HepG2 (cell line): ENCODE data around the gene RRP8. TPM values are rescaled to one million over a fixed set of nuclear protein-coding genes. Genes with fewer than 3 reads are reported as not detected.

Experiments used
- ATAC-seq: fragments of 200-7000 bp; cut with Tn5 transposase; 3 replicates; pipeline ENCODE4 v1.9.1; 2020; ENCODE audit warnings: mild to moderate bottlenecking, moderate library complexity
- BruUV-seq: library from RNA; stranded (reverse); fragments of 400-500 nt; replicated peaks from 2 replicates; lab custom pipeline; 2021; lab: Mats Ljungman, UMichigan
- CTCF ChIA-PET: fragments of 300-600 bp; formaldehyde crosslinking; extraction: SDS; loops from one replicate; lab custom pipeline; 2021; ENCODE audit warnings: low total read pairs, inconsistent platforms, low intra/inter-chr PET ratio; lab: Yijun Ruan, JAX
- POLR2A ChIA-PET: fragments of 350-600 bp; sonication (Branson Sonifier 250); formaldehyde crosslinking; loops from one replicate; lab custom pipeline; 2020; ENCODE audit warnings: antibody characterized with exemption, inconsistent platforms; lab: Yijun Ruan, JAX
- DNase-seq: peaks from one replicate; pipeline ENCODE4 v3.0.0-alpha.2; 2015; ENCODE audit warnings: low spot score
- FAIRE-seq: peaks from 3 replicates; lab custom pipeline; 2011; peaks lifted over from hg19 to GRCh38; lab: Jason Lieb, UNC
- H2AFZ ChIP-seq: one replicate; pipeline ENCODE4 v1.6.1; 2011; ENCODE audit warnings: low read length, inconsistent platforms
- H3K27ac ChIP-seq: fragments of 300-600 bp; 3 replicates; pipeline ENCODE4 v1.8.0; 2011; ENCODE audit warnings: mixed run types, mild to moderate bottlenecking, mixed read lengths, low read length, inconsistent platforms; ENCODE audit not compliant: insufficient read depth; ENCODE audit errors: extremely low read length
- H3K27me3 ChIP-seq, 2 experiments: fragments of 200-600 bp in 1 of 2; 2 replicates in 1 of 2; 3 replicates in 1 of 2; pipeline versions ENCODE4 v1.6.0 to v1.8.0; 2011; ENCODE audit warnings: low read length in 2 of 2, mild to moderate bottlenecking in 2 of 2, moderate library complexity in 2 of 2, inconsistent platforms in 1 of 2; ENCODE audit not compliant: insufficient read depth in 2 of 2, control insufficient read depth in 1 of 2
- H3K36me3 ChIP-seq, 2 experiments: fragments of 200-600 bp in 1 of 2; replicated peaks in 1 of 2; 2 replicates in 1 of 2; 3 replicates in 1 of 2; pipeline versions ENCODE4 v1.5.1 to v1.8.0; 2011; ENCODE audit warnings: low read length in 2 of 2, inconsistent platforms in 1 of 2; ENCODE audit not compliant: insufficient read depth in 2 of 2, control insufficient read depth in 1 of 2
- H3K4me1 ChIP-seq: 2 replicates; pipeline ENCODE4 v1.5.1; 2012; ENCODE audit warnings: low read length, inconsistent platforms; ENCODE audit not compliant: insufficient read depth
- H3K4me2 ChIP-seq: 2 replicates; pipeline ENCODE4 v1.6.0; 2011; ENCODE audit warnings: low read depth, low read length, inconsistent platforms
- H3K4me3 ChIP-seq, 3 experiments: fragments of 200-600 bp in 1 of 3; sonication (generic), shearing (Covaris generic) in 1 of 3; replicated peaks in 1 of 3; 2 replicates each; pipeline ENCODE4 v1.5.1; 2011 to 2016; ENCODE audit warnings: low read length in 3 of 3, inconsistent platforms in 2 of 3, low read depth in 2 of 3, mild to moderate bottlenecking in 2 of 3, control low read depth in 1 of 3, mixed read lengths in 1 of 3; ENCODE audit not compliant: insufficient read depth in 1 of 3
- H3K79me2 ChIP-seq: one replicate; pipeline ENCODE4 v1.6.1; 2011; ENCODE audit warnings: low read length, inconsistent platforms; ENCODE audit not compliant: insufficient read depth
- H3K9ac ChIP-seq: 2 replicates; pipeline ENCODE4 v1.6.0; 2011; ENCODE audit warnings: mild to moderate bottlenecking, low read depth, low read length, inconsistent platforms; ENCODE audit not compliant: insufficient read depth
- H3K9me3 ChIP-seq: 2 replicates; pipeline ENCODE4 v1.5.1; 2012; ENCODE audit warnings: mild to moderate bottlenecking, low read length
- H4K20me1 ChIP-seq: 2 replicates; pipeline ENCODE4 v1.6.0; 2011; ENCODE audit warnings: inconsistent platforms, mild to moderate bottlenecking, low read length, moderate library complexity; ENCODE audit not compliant: insufficient read depth
- HCFC1 ChIP-seq: fragments of 150-350 bp; IDR thresholded peaks from 2 replicates; pipeline ENCODE4 v1.6.1; 2014; ENCODE audit warnings: low read depth, low read length
- HDAC2 ChIP-seq: sonication (generic); formaldehyde crosslinking; IDR thresholded peaks from 2 replicates; pipeline ENCODE4 v1.4.0; 2020; ENCODE audit warnings: missing genetic modification reagents
- HDAC6 ChIP-seq: fragments of 200-600 bp; sonication (generic); IDR thresholded peaks from 2 replicates; pipeline ENCODE4 v1.7.0; 2017; ENCODE audit warnings: mild to moderate bottlenecking, antibody characterized with exemption, low read length, low read depth
- NRL ChIP-seq: sonication (generic); formaldehyde crosslinking; IDR thresholded peaks from 2 replicates; pipeline ENCODE4 v1.5.0; 2020; ENCODE audit warnings: missing genetic modification reagents, mild to moderate bottlenecking, moderate library complexity, borderline replicate concordance
- SRSF4 ChIP-seq: fragments of 200-400 bp; formaldehyde crosslinking; IDR thresholded peaks from one replicate; pipeline ENCODE4 v1.6.1; 2018; ENCODE audit warnings: mild to moderate bottlenecking, low read depth, low read length, moderate library complexity; ENCODE audit not compliant: poor library complexity, severe bottlenecking
- ZKSCAN8 ChIP-seq: IDR thresholded peaks from 2 replicates; pipeline ENCODE4 v1.6.1; 2016; ENCODE audit warnings: borderline replicate concordance, missing genetic modification reagents, missing compliant biosample characterization
- ZNF253 ChIP-seq: sonication (generic); formaldehyde crosslinking; IDR thresholded peaks from 2 replicates; pipeline ENCODE4 v1.8.0; 2022; ENCODE audit warnings: mild to moderate bottlenecking, missing genetic modification reagents, borderline replicate concordance
- ZNF468 ChIP-seq: sonication (generic); formaldehyde crosslinking; IDR thresholded peaks from 2 replicates; pipeline ENCODE4 v1.8.0; 2022; ENCODE audit warnings: mild to moderate bottlenecking, moderate library complexity, missing genetic modification reagents
- WGBS: methylation state at CpG from one replicate; pipeline ENCODE4 v1.1.6; 2017; ENCODE audit warnings: low lambda C conversion rate; 5-methylcytosine and 5-hydroxymethylcytosine counted together
- in situ Hi-C: cut with HindIII; loops from 2 replicates; pipeline ENCODE4 v1.10.0; 2017; ENCODE audit warnings: low pct_unique_long_range_greater_than_20kb; ENCODE audit not compliant: extremely low pct_ligation_motif_present
- intact Hi-C: fragments of 100-400 bp; cut with micrococcal nuclease; formaldehyde crosslinking; loops from one replicate; pipeline ENCODE4 v1.10.0; 2022; ENCODE audit not compliant: unreplicated experiment
- polyA plus RNA-seq, 8 experiments: library from polyadenylated mRNA; depleted of rRNA in 3 of 8; stranded (reverse) in 7 of 8; unstranded in 1 of 8; fragments of >200 nt; fragmentation: Illumina TruSeq in 4 of 8; extraction: Trizol in 4 of 8; gene quantifications; 2 replicates each; pipeline versions ENCODE4 v1.2.1 to v1.2.3, GENCODE V29; 2011 to 2016; ENCODE audit warnings: low read depth in 4 of 8, missing spikeins in 1 of 8, mixed read lengths in 1 of 8; ENCODE audit not compliant: insufficient read depth in 1 of 8
- total RNA-seq, 5 experiments: library from RNA; depleted of rRNA; stranded (reverse); fragments of >200 nt; fragmentation: Illumina TruSeq; extraction: Trizol; gene quantifications; 2 replicates each; pipeline ENCODE4 v1.2.3, GENCODE V29; 2016; ENCODE audit warnings: low read depth in 1 of 5
- TF ChIP-seq, protein P1 (sequence below): sonication (generic); formaldehyde crosslinking; IDR thresholded peaks from 2 replicates; pipeline ENCODE4 v1.4.0; 2020; ENCODE audit warnings: missing genetic modification reagents
- TF ChIP-seq, protein P2 (sequence below): sonication (generic); formaldehyde crosslinking; IDR thresholded peaks from 2 replicates; pipeline ENCODE4 v1.4.0; 2020; ENCODE audit warnings: missing genetic modification reagents
- TF ChIP-seq, protein P3 (sequence below): sonication (generic); formaldehyde crosslinking; IDR thresholded peaks from 2 replicates; pipeline ENCODE4 v1.9.0; 2021; ENCODE audit warnings: mild to moderate bottlenecking, missing genetic modification reagents

RRP8 gene
- total and polyA plus RNA-seq, 2 of the 13 experiments (the other 11 are each of a cell fraction or from before 2014, with no cell fraction given): 7.2 to 21.6 TPM

DNA sequence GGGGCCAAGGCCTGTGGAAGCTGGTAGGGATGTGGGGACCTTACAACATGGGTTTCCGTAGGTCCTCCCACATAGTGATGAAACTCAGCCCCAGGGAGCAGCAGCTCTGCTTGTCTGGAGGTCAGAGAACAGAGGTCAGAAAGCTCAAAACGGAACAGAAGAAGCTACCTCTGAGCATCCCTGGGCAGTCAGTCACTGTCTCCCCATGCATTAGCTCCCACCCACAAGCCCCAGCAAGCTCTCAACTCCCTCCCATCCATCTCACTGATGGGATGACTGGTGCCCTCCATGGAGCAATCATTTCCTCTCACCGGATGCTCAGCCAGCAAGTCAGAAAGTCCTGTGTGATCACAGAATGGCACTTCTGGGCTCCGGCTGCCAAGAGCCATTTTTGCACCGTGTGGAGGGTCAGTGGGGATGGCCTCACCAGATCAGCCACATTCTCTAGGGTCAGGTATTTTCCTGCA, 13.9 kb upstream of the RRP8 start:
- peaks cover 33% of the 10 kb centered on the region for H3K4me1 ChIP-seq
- H2AFZ ChIP-seq: no peak overlapping the region
- ATAC-seq: no peak
- no peaks in the 10 kb centered on the region for H3K9me3 ChIP-seq
- H3K27me3 ChIP-seq: peaks cover 7 to 22% of the 10 kb centered on the region in 2 experiments; a peak in 4 of 5 replicates
- in situ Hi-C loops: no loop called here
- BruUV-seq: no TSS peak
- peaks cover 7% of the 10 kb centered on the region for H3K79me2 ChIP-seq
- no peak overlapping the region for H3K4me2 ChIP-seq
- intact Hi-C loops: no loop called here
- peaks cover 2 to 15% of the 10 kb centered on the region in 2 experiments; a peak in 3 of 5 replicates for H3K36me3 ChIP-seq
- no peaks in the 10 kb centered on the region for H4K20me1 ChIP-seq
- WGBS: 100% methylated on average over 1 of the region's 5 CpGs
- H3K27ac ChIP-seq: no peak overlapping the region
- H3K4me3 ChIP-seq: no peak overlapping the region
- H3K9ac ChIP-seq: no peak overlapping the region
- DNase-seq: no peak
- POLR2A ChIA-PET: interaction anchor here (2.6 to 3.1 kb wide), 2 partner anchors 10 to 13 kb away, joined by 22 to 36 read pairs; partner anchors contain the start of gene ILK
- FAIRE-seq: no peak
- CTCF ChIA-PET: no interaction called here
- no peak for TF ChIP-seq HCFC1
- TF ChIP-seq ZNF468 (CRISPR knock-in tag): no peak
- TF ChIP-seq, protein P1, sequence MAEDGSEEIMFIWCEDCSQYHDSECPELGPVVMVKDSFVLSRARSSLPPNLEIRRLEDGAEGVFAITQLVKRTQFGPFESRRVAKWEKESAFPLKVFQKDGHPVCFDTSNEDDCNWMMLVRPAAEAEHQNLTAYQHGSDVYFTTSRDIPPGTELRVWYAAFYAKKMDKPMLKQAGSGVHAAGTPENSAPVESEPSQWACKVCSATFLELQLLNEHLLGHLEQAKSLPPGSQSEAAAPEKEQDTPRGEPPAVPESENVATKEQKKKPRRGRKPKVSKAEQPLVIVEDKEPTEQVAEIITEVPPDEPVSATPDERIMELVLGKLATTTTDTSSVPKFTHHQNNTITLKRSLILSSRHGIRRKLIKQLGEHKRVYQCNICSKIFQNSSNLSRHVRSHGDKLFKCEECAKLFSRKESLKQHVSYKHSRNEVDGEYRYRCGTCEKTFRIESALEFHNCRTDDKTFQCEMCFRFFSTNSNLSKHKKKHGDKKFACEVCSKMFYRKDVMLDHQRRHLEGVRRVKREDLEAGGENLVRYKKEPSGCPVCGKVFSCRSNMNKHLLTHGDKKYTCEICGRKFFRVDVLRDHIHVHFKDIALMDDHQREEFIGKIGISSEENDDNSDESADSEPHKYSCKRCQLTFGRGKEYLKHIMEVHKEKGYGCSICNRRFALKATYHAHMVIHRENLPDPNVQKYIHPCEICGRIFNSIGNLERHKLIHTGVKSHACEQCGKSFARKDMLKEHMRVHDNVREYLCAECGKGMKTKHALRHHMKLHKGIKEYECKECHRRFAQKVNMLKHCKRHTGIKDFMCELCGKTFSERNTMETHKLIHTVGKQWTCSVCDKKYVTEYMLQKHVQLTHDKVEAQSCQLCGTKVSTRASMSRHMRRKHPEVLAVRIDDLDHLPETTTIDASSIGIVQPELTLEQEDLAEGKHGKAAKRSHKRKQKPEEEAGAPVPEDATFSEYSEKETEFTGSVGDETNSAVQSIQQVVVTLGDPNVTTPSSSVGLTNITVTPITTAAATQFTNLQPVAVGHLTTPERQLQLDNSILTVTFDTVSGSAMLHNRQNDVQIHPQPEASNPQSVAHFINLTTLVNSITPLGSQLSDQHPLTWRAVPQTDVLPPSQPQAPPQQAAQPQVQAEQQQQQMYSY (CRISPR knock-in tag): no peak
- no peak for TF ChIP-seq ZNF253 (CRISPR knock-in tag)
- no peak for TF ChIP-seq HDAC2 (CRISPR knock-in tag)
- no peak for TF ChIP-seq SRSF4
- no peak for TF ChIP-seq ZKSCAN8 (CRISPR knock-in tag)
- TF ChIP-seq, protein P2, sequence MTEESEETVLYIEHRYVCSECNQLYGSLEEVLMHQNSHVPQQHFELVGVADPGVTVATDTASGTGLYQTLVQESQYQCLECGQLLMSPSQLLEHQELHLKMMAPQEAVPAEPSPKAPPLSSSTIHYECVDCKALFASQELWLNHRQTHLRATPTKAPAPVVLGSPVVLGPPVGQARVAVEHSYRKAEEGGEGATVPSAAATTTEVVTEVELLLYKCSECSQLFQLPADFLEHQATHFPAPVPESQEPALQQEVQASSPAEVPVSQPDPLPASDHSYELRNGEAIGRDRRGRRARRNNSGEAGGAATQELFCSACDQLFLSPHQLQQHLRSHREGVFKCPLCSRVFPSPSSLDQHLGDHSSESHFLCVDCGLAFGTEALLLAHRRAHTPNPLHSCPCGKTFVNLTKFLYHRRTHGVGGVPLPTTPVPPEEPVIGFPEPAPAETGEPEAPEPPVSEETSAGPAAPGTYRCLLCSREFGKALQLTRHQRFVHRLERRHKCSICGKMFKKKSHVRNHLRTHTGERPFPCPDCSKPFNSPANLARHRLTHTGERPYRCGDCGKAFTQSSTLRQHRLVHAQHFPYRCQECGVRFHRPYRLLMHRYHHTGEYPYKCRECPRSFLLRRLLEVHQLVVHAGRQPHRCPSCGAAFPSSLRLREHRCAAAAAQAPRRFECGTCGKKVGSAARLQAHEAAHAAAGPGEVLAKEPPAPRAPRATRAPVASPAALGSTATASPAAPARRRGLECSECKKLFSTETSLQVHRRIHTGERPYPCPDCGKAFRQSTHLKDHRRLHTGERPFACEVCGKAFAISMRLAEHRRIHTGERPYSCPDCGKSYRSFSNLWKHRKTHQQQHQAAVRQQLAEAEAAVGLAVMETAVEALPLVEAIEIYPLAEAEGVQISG (CRISPR knock-in tag): no peak
- TF ChIP-seq, protein P3, sequence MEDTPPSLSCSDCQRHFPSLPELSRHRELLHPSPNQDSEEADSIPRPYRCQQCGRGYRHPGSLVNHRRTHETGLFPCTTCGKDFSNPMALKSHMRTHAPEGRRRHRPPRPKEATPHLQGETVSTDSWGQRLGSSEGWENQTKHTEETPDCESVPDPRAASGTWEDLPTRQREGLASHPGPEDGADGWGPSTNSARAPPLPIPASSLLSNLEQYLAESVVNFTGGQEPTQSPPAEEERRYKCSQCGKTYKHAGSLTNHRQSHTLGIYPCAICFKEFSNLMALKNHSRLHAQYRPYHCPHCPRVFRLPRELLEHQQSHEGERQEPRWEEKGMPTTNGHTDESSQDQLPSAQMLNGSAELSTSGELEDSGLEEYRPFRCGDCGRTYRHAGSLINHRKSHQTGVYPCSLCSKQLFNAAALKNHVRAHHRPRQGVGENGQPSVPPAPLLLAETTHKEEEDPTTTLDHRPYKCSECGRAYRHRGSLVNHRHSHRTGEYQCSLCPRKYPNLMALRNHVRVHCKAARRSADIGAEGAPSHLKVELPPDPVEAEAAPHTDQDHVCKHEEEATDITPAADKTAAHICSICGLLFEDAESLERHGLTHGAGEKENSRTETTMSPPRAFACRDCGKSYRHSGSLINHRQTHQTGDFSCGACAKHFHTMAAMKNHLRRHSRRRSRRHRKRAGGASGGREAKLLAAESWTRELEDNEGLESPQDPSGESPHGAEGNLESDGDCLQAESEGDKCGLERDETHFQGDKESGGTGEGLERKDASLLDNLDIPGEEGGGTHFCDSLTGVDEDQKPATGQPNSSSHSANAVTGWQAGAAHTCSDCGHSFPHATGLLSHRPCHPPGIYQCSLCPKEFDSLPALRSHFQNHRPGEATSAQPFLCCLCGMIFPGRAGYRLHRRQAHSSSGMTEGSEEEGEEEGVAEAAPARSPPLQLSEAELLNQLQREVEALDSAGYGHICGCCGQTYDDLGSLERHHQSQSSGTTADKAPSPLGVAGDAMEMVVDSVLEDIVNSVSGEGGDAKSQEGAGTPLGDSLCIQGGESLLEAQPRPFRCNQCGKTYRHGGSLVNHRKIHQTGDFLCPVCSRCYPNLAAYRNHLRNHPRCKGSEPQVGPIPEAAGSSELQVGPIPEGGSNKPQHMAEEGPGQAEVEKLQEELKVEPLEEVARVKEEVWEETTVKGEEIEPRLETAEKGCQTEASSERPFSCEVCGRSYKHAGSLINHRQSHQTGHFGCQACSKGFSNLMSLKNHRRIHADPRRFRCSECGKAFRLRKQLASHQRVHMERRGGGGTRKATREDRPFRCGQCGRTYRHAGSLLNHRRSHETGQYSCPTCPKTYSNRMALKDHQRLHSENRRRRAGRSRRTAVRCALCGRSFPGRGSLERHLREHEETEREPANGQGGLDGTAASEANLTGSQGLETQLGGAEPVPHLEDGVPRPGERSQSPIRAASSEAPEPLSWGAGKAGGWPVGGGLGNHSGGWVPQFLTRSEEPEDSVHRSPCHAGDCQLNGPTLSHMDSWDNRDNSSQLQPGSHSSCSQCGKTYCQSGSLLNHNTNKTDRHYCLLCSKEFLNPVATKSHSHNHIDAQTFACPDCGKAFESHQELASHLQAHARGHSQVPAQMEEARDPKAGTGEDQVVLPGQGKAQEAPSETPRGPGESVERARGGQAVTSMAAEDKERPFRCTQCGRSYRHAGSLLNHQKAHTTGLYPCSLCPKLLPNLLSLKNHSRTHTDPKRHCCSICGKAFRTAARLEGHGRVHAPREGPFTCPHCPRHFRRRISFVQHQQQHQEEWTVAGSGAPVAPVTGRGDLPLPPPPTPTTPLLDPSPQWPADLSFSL (CRISPR knock-in tag): no peak
- TF ChIP-seq HDAC6: no peak
- no peak for TF ChIP-seq NRL (CRISPR knock-in tag)
